HG03064 (cell line): Measurements from ENCODE around the gene MBP.

Experiments used
- ATAC-seq: cut with Tn5 transposase; IDR thresholded peaks from one replicate; pipeline ENCODE4 v1.9.1; 2021; ENCODE audit warnings: low read depth; ENCODE audit not compliant: unreplicated experiment

Gene MBP

GRCh38 chr18:77013811-77014521, 118.6 kb downstream of the MBP start:
- no peak for ATAC-seq

GRCh38 chr18:77012806-77013541, 119.6 kb downstream of the MBP start:
- no peak for ATAC-seq

GRCh38 chr18:77012120-77012519, 120.5 kb downstream of the MBP start:
- no peak for ATAC-seq

- ATAC-seq: no peak
Measured at GRCh38 chr18:77009675-77010074, 122.9 kb downstream of the MBP start.

GRCh38 chr18:77008576-77009315, 123.8 kb downstream of the MBP start:
- ATAC-seq: no peak

- no peak for ATAC-seq
Measured at GRCh38 chr18:77008006-77008405, 124.6 kb downstream of the MBP start.

GRCh38 chr18:77007251-77007650, 125.3 kb downstream of the MBP start:
- ATAC-seq: no peak

GRCh38 chr18:77006305-77007175, 126.0 kb downstream of the MBP start:
- ATAC-seq: no peak

- ATAC-seq: no peak
Measured at GRCh38 chr18:77005651-77006195, 126.9 kb downstream of the MBP start.

- ATAC-seq: no peak
Measured at GRCh38 chr18:77004555-77005380, 127.8 kb downstream of the MBP start.

- no peak for ATAC-seq
Measured at GRCh38 chr18:77003316-77003715, 129.3 kb downstream of the MBP start.

GRCh38 chr18:77002496-77002895, 130.1 kb downstream of the MBP start:
- ATAC-seq: no peak

GRCh38 chr18:77001979-77002378, 130.6 kb downstream of the MBP start:
- no peak for ATAC-seq

GRCh38 chr18:77001041-77001440, 131.5 kb downstream of the MBP start:
- no peak for ATAC-seq

- no peak for ATAC-seq
Measured at GRCh38 chr18:77000527-77000926, 132.1 kb downstream of the MBP start.

- no peak for ATAC-seq
Measured at GRCh38 chr18:76999077-76999476, 133.5 kb downstream of the MBP start.

- no peak for ATAC-seq
Measured at GRCh38 chr18:76997951-76998808, 134.4 kb downstream of the MBP start.

GRCh38 chr18:76996429-76996828, 136.2 kb downstream of the MBP start:
- no peak for ATAC-seq
